WTC11 (cell line): Measurements from ENCODE around the gene TLCD3B. TPM values are rescaled to one million over a fixed set of nuclear protein-coding genes. Genes with fewer than 3 reads are reported as not detected.
A peak's percentile ranks its signal among the peaks of the same experiment; 100 is the strongest.

Experiments
- ATAC-seq: fragments of 200-7000 bp; cut with Tn5 transposase; 2 replicates; pipeline ENCODE4 v1.10.0; 2021; ENCODE audit warnings: mild to moderate bottlenecking, moderate library complexity
- CTCF ChIA-PET: fragments of 300-600 bp; sonication (Branson Sonifier 250); formaldehyde crosslinking; loops from one replicate; lab custom pipeline; 2021; ENCODE audit warnings: antibody characterized with exemption; lab: Charles Lee
- POLR2A ChIA-PET: fragments of 350-600 bp; sonication (Branson Sonifier 250); formaldehyde crosslinking; loops from one replicate; lab custom pipeline; 2021; ENCODE audit warnings: antibody characterized with exemption; lab: Charles Lee
- DNase-seq: peaks from one replicate; pipeline ENCODE4 v3.0.0; 2021; ENCODE audit warnings: low spot score
- H3K27ac Mint-ChIP-seq: 2 replicates; pipeline ENCODE4 v1.8.0; 2021; ENCODE audit warnings: mixed read lengths
- H3K27me3 Mint-ChIP-seq: 2 replicates; pipeline ENCODE4 v1.8.0; 2021; ENCODE audit warnings: low read depth, mild to moderate bottlenecking, moderate library complexity, mixed read lengths
- H3K36me3 Mint-ChIP-seq: 2 replicates; pipeline ENCODE4 v1.8.0; 2021; ENCODE audit warnings: mixed read lengths
- H3K4me1 Mint-ChIP-seq: 2 replicates; pipeline ENCODE4 v1.8.0; 2022; ENCODE audit warnings: mixed read lengths
- H3K4me3 Mint-ChIP-seq: 2 replicates; pipeline ENCODE4 v1.8.0; 2021; ENCODE audit warnings: mild to moderate bottlenecking, moderate library complexity, mixed read lengths
- H3K9me3 Mint-ChIP-seq: 2 replicates; pipeline ENCODE4 v1.8.0; 2021; ENCODE audit warnings: mixed read lengths
- HMGA2 ChIP-seq: fragments of 250-450 bp; sonication (Bioruptor Pico); IDR thresholded peaks from 2 replicates; pipeline ENCODE4 v1.4.0; 2021; ENCODE audit warnings: mild to moderate bottlenecking, moderate library complexity
- JAZF1 ChIP-seq: fragments of 250-450 bp; sonication (Bioruptor Pico); IDR thresholded peaks from 2 replicates; pipeline ENCODE4 v1.9.0; 2021; ENCODE audit warnings: moderate library complexity, mild to moderate bottlenecking, inconsistent platforms
- JUN ChIP-seq: sonication (generic); formaldehyde crosslinking; IDR thresholded peaks from 2 replicates; pipeline ENCODE4 v1.8.0; 2023; ENCODE audit warnings: mild to moderate bottlenecking, missing genetic modification reagents
- NFE2L1 ChIP-seq: sonication (generic); formaldehyde crosslinking; IDR thresholded peaks from 2 replicates; pipeline ENCODE4 v1.8.1; 2023; ENCODE audit warnings: missing genetic modification reagents
- NFYB ChIP-seq: sonication (generic); formaldehyde crosslinking; conservative IDR thresholded peaks from 2 replicates; pipeline ENCODE4 v1.8.0; 2022; ENCODE audit warnings: low read depth, missing genetic modification reagents
- NR1H2 ChIP-seq: sonication (generic); formaldehyde crosslinking; IDR thresholded peaks from 2 replicates; pipeline ENCODE4 v1.9.0; 2021; ENCODE audit warnings: mild to moderate bottlenecking, moderate library complexity, missing genetic modification reagents
- NR3C1 ChIP-seq: sonication (generic); formaldehyde crosslinking; conservative IDR thresholded peaks from 2 replicates; pipeline ENCODE4 v1.8.1; 2023; ENCODE audit warnings: low read depth, mild to moderate bottlenecking, missing genetic modification reagents
- PRRX2 ChIP-seq: fragments of 250-450 bp; sonication (Bioruptor Pico); IDR thresholded peaks from 2 replicates; pipeline ENCODE4 v1.8.0; 2021; ENCODE audit warnings: mild to moderate bottlenecking
- SMAD3 ChIP-seq: sonication (generic); formaldehyde crosslinking; IDR thresholded peaks from 2 replicates; pipeline ENCODE4 v1.8.0; 2022; ENCODE audit warnings: missing genetic modification reagents, mild to moderate bottlenecking, borderline replicate concordance
- SMAD4 ChIP-seq: sonication (generic); formaldehyde crosslinking; IDR thresholded peaks from 2 replicates; pipeline ENCODE4 v1.8.0; 2022; ENCODE audit warnings: mild to moderate bottlenecking, missing genetic modification reagents
- TEAD4 ChIP-seq: sonication (generic); formaldehyde crosslinking; IDR thresholded peaks from 2 replicates; pipeline ENCODE4 v1.8.0; 2022; ENCODE audit warnings: mild to moderate bottlenecking, missing genetic modification reagents
- ZNF138 ChIP-seq: sonication (generic); formaldehyde crosslinking; conservative IDR thresholded peaks from 2 replicates; pipeline ENCODE4 v1.8.1; 2022; ENCODE audit warnings: mild to moderate bottlenecking, moderate library complexity, missing genetic modification reagents
- ZNF219 ChIP-seq: sonication (generic); formaldehyde crosslinking; IDR thresholded peaks from 2 replicates; pipeline ENCODE4 v1.8.0; 2023; ENCODE audit warnings: missing genetic modification reagents, mild to moderate bottlenecking, borderline replicate concordance
- ZNF423 ChIP-seq: fragments of 250-450 bp; sonication (Bioruptor Pico); IDR thresholded peaks from 2 replicates; pipeline ENCODE4 v2.1.2; 2022; ENCODE audit warnings: mild to moderate bottlenecking, moderate library complexity
- ZNF671 ChIP-seq: fragments of 250-450 bp; sonication (Bioruptor Pico); IDR thresholded peaks from 2 replicates; pipeline ENCODE4 v1.8.0; 2021; ENCODE audit warnings: mild to moderate bottlenecking
- total RNA-seq: library from RNA; stranded (reverse); gene quantifications from 3 replicates; pipeline ENCODE4 v1.2.3, GENCODE V29; 2021
- TF ChIP-seq, protein P1 (sequence below): sonication (generic); formaldehyde crosslinking; IDR thresholded peaks from 2 replicates; pipeline ENCODE4 v1.8.0; 2022; ENCODE audit warnings: mild to moderate bottlenecking, missing genetic modification reagents
- TF ChIP-seq, protein P2 (sequence below): sonication (generic); formaldehyde crosslinking; IDR thresholded peaks from 2 replicates; pipeline ENCODE4 v1.8.1; 2022; ENCODE audit warnings: low read depth, mild to moderate bottlenecking, moderate library complexity, missing genetic modification reagents, borderline replicate concordance
- TF ChIP-seq, protein P3 (sequence below): sonication (generic); formaldehyde crosslinking; IDR thresholded peaks from 2 replicates; pipeline ENCODE4 v1.8.0; 2023; ENCODE audit warnings: missing genetic modification reagents, mild to moderate bottlenecking, borderline replicate concordance
- TF ChIP-seq, protein P4 (sequence below): sonication (generic); formaldehyde crosslinking; IDR thresholded peaks from 2 replicates; pipeline ENCODE4 v1.8.1; 2022; ENCODE audit warnings: missing genetic modification reagents, borderline replicate concordance
- TF ChIP-seq, protein P5 (sequence below): sonication (generic); formaldehyde crosslinking; IDR thresholded peaks from 2 replicates; pipeline ENCODE4 v1.8.0; 2022; ENCODE audit warnings: mild to moderate bottlenecking, missing genetic modification reagents
- TF ChIP-seq, protein P6 (sequence below): sonication (generic); formaldehyde crosslinking; conservative IDR thresholded peaks from 2 replicates; pipeline ENCODE4 v1.8.1; 2022; ENCODE audit warnings: mild to moderate bottlenecking, missing genetic modification reagents
- TF ChIP-seq, protein P7 (sequence below): fragments of 250-450 bp; sonication (Bioruptor Pico); IDR thresholded peaks from 2 replicates; pipeline ENCODE4 v1.9.0; 2021; ENCODE audit warnings: mild to moderate bottlenecking, borderline replicate concordance

Gene TLCD3B
- total RNA-seq, 1 experiment from 2014 or later = 28.1 TPM

DNA sequence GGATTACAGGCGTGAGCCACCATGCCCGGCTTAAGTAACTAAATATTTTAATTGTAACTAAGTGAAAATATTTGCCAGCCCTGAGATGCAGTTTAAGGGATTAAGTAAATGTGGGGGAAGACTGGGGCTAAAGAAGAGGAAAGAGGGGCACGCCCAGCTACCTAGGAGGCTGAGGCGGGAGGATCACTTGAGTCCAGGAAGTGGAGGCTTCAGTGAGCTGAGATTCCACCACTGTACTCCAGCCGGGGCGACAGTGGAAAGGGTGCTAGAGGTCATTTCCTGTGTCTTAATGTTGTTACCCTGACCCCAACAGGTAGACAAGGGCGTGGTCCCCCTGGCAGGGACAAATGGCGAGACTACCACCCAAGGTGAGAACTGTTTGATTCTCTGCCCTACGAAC, 37.3 kb upstream of the TLCD3B start:
- ATAC-seq (no peak), DNase-seq (no peak)
- no peaks in the 10 kb centered on the region for H3K27me3 Mint-ChIP-seq
- CTCF ChIA-PET = interaction anchor here (1.2 to 2.9 kb wide), 2 partner anchors 24 to 25 kb away, joined by 3 to 7 read pairs; no protein-coding TSS in a partner anchor
- peaks cover 24% of the 10 kb centered on the region for H3K4me1 Mint-ChIP-seq
- POLR2A ChIA-PET = no interaction called here
- H3K4me3 Mint-ChIP-seq = peak overlapping the region; percentile 36
- H3K9me3 Mint-ChIP-seq = no peaks in the 10 kb centered on the region
- peak overlapping the region; percentile 65 for H3K27ac Mint-ChIP-seq
- peaks cover 56% of the 10 kb centered on the region for H3K36me3 Mint-ChIP-seq
- TF ChIP-seq ZNF219 (CRISPR knock-in tag) (no peak), NR1H2 (CRISPR knock-in tag) (no peak), NFYB (CRISPR knock-in tag) (no peak), ZNF138 (CRISPR knock-in tag) (no peak), JAZF1 (CRISPR knock-in tag) (no peak), JUN (no peak), SMAD4 (CRISPR knock-in tag) (no peak), SMAD3 (CRISPR knock-in tag) (no peak), HMGA2 (no peak), NFE2L1 (CRISPR knock-in tag) (no peak), PRRX2 (CRISPR knock-in tag) (no peak), NR3C1 (no peak)
- TF ChIP-seq, protein P1, sequence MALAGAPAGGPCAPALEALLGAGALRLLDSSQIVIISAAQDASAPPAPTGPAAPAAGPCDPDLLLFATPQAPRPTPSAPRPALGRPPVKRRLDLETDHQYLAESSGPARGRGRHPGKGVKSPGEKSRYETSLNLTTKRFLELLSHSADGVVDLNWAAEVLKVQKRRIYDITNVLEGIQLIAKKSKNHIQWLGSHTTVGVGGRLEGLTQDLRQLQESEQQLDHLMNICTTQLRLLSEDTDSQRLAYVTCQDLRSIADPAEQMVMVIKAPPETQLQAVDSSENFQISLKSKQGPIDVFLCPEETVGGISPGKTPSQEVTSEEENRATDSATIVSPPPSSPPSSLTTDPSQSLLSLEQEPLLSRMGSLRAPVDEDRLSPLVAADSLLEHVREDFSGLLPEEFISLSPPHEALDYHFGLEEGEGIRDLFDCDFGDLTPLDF = no peak
- TF ChIP-seq, protein P2, sequence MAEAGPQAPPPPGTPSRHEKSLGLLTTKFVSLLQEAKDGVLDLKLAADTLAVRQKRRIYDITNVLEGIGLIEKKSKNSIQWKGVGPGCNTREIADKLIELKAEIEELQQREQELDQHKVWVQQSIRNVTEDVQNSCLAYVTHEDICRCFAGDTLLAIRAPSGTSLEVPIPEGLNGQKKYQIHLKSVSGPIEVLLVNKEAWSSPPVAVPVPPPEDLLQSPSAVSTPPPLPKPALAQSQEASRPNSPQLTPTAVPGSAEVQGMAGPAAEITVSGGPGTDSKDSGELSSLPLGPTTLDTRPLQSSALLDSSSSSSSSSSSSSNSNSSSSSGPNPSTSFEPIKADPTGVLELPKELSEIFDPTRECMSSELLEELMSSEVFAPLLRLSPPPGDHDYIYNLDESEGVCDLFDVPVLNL = no peak
- TF ChIP-seq, protein P3, sequence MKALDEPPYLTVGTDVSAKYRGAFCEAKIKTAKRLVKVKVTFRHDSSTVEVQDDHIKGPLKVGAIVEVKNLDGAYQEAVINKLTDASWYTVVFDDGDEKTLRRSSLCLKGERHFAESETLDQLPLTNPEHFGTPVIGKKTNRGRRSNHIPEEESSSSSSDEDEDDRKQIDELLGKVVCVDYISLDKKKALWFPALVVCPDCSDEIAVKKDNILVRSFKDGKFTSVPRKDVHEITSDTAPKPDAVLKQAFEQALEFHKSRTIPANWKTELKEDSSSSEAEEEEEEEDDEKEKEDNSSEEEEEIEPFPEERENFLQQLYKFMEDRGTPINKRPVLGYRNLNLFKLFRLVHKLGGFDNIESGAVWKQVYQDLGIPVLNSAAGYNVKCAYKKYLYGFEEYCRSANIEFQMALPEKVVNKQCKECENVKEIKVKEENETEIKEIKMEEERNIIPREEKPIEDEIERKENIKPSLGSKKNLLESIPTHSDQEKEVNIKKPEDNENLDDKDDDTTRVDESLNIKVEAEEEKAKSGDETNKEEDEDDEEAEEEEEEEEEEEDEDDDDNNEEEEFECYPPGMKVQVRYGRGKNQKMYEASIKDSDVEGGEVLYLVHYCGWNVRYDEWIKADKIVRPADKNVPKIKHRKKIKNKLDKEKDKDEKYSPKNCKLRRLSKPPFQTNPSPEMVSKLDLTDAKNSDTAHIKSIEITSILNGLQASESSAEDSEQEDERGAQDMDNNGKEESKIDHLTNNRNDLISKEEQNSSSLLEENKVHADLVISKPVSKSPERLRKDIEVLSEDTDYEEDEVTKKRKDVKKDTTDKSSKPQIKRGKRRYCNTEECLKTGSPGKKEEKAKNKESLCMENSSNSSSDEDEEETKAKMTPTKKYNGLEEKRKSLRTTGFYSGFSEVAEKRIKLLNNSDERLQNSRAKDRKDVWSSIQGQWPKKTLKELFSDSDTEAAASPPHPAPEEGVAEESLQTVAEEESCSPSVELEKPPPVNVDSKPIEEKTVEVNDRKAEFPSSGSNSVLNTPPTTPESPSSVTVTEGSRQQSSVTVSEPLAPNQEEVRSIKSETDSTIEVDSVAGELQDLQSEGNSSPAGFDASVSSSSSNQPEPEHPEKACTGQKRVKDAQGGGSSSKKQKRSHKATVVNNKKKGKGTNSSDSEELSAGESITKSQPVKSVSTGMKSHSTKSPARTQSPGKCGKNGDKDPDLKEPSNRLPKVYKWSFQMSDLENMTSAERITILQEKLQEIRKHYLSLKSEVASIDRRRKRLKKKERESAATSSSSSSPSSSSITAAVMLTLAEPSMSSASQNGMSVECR = no peak

DNA sequence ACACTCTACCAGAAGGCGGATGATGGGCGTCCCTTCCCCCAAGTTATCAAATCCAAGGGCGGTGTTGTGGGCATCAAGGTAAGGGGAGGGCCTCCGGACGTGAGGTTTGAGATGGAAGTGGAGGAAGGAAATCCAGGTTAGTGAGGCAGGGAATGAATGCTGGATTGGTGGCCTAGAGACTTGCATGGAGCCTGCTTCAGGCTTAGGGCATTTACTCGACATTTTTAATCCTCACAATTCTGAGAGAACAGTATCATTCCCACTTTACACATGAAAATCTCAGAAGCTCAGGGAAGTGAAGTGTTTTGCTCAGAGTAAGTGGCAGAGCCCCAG, 36.5 kb upstream of the TLCD3B start:
- no peaks in the 10 kb centered on the region for H3K9me3 Mint-ChIP-seq
- POLR2A ChIA-PET = no interaction called here
- CTCF ChIA-PET = interaction anchor here (4.8 kb wide), 1 partner anchor 25 kb away, joined by 67 read pairs; the partner anchor contains the start of gene TBX6
- DNase-seq (no peak), ATAC-seq (no peak)
- no peaks in the 10 kb centered on the region for H3K27me3 Mint-ChIP-seq
- peaks cover 27% of the 10 kb centered on the region for H3K4me1 Mint-ChIP-seq
- peaks cover 56% of the 10 kb centered on the region for H3K36me3 Mint-ChIP-seq
- peak overlapping the region; percentile 50 for H3K27ac Mint-ChIP-seq
- H3K4me3 Mint-ChIP-seq = peak overlapping the region; percentile 96
- TF ChIP-seq, protein P4, sequence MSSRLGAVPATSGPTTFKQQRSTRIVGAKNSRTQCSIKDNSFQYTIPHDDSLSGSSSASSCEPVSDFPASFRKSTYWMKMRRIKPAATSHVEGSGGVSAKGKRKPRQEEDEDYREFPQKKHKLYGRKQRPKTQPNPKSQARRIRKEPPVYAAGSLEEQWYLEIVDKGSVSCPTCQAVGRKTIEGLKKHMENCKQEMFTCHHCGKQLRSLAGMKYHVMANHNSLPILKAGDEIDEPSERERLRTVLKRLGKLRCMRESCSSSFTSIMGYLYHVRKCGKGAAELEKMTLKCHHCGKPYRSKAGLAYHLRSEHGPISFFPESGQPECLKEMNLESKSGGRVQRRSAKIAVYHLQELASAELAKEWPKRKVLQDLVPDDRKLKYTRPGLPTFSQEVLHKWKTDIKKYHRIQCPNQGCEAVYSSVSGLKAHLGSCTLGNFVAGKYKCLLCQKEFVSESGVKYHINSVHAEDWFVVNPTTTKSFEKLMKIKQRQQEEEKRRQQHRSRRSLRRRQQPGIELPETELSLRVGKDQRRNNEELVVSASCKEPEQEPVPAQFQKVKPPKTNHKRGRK (CRISPR knock-in tag) = no peak
- TF ChIP-seq, protein P5, sequence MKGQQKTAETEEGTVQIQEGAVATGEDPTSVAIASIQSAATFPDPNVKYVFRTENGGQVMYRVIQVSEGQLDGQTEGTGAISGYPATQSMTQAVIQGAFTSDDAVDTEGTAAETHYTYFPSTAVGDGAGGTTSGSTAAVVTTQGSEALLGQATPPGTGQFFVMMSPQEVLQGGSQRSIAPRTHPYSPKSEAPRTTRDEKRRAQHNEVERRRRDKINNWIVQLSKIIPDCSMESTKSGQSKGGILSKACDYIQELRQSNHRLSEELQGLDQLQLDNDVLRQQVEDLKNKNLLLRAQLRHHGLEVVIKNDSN (CRISPR knock-in tag) = no peak
- TF ChIP-seq TEAD4 (CRISPR knock-in tag) (no peak), JAZF1 (CRISPR knock-in tag) (no peak), ZNF671 (CRISPR knock-in tag) (no peak), ZNF423 (CRISPR knock-in tag) (no peak)
- TF ChIP-seq, protein P6, sequence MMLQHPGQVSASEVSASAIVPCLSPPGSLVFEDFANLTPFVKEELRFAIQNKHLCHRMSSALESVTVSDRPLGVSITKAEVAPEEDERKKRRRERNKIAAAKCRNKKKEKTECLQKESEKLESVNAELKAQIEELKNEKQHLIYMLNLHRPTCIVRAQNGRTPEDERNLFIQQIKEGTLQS = no peak
- TF ChIP-seq, protein P1 = no peak
- TF ChIP-seq, protein P7, sequence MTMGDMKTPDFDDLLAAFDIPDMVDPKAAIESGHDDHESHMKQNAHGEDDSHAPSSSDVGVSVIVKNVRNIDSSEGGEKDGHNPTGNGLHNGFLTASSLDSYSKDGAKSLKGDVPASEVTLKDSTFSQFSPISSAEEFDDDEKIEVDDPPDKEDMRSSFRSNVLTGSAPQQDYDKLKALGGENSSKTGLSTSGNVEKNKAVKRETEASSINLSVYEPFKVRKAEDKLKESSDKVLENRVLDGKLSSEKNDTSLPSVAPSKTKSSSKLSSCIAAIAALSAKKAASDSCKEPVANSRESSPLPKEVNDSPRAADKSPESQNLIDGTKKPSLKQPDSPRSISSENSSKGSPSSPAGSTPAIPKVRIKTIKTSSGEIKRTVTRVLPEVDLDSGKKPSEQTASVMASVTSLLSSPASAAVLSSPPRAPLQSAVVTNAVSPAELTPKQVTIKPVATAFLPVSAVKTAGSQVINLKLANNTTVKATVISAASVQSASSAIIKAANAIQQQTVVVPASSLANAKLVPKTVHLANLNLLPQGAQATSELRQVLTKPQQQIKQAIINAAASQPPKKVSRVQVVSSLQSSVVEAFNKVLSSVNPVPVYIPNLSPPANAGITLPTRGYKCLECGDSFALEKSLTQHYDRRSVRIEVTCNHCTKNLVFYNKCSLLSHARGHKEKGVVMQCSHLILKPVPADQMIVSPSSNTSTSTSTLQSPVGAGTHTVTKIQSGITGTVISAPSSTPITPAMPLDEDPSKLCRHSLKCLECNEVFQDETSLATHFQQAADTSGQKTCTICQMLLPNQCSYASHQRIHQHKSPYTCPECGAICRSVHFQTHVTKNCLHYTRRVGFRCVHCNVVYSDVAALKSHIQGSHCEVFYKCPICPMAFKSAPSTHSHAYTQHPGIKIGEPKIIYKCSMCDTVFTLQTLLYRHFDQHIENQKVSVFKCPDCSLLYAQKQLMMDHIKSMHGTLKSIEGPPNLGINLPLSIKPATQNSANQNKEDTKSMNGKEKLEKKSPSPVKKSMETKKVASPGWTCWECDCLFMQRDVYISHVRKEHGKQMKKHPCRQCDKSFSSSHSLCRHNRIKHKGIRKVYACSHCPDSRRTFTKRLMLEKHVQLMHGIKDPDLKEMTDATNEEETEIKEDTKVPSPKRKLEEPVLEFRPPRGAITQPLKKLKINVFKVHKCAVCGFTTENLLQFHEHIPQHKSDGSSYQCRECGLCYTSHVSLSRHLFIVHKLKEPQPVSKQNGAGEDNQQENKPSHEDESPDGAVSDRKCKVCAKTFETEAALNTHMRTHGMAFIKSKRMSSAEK (CRISPR knock-in tag) = no peak
